Measurements from ENCODE around the gene LARP1B. TPM values are rescaled to one million over a fixed set of nuclear protein-coding genes. Genes with fewer than 3 reads are reported as not detected.
A peak's percentile ranks its signal among the peaks of the same experiment; 100 is the strongest.

Gene LARP1B
- total RNA-seq, 1 experiment from 2014 or later = 42.9 TPM

- Histone ChIP-seq H3K27me3 (ENCODE audit: insufficient read depth, low read length) (no peaks in the 10 kb centered on the region), H3K14ac (ENCODE audit: insufficient read depth, low read length) (no peak overlapping the region), H4K5ac (ENCODE audit: insufficient read length, low read depth, low read length) (no peak overlapping the region), H3K56ac (ENCODE audit: insufficient read length, low read depth, low read length) (no peak overlapping the region), H3K18ac (ENCODE audit: insufficient read length, low read depth, low read length) (no peak overlapping the region), H2BK15ac (ENCODE audit: low read depth, low read length) (no peak overlapping the region), H3K9me3 (ENCODE audit: control insufficient read depth, low read depth, low read length) (no peaks in the 10 kb centered on the region), H3K4ac (ENCODE audit: low read depth, low read length) (no peak overlapping the region), H2BK20ac (ENCODE audit: low read depth, low read length, poor library complexity, severe bottlenecking) (no peak overlapping the region), H3K27ac (ENCODE audit: insufficient read length, low read depth, low read length) (no peak overlapping the region), H3K23ac (ENCODE audit: insufficient read length, low read depth, low read length) (no peak overlapping the region), H3K9ac (ENCODE audit: extremely low read depth, insufficient read length, low read length) (no peak overlapping the region), H2BK120ac (ENCODE audit: low read depth, low read length, poor library complexity, severe bottlenecking) (no peak overlapping the region), H4K8ac (replicated peaks; ENCODE audit: insufficient read length, low read depth, low read length) (no peak overlapping the region), H2AFZ (ENCODE audit: low read length) (no peak overlapping the region), H3K79me2 (ENCODE audit: insufficient read depth, low read length) (no peaks in the 10 kb centered on the region), H2BK5ac (ENCODE audit: insufficient read length, low read length) (no peak overlapping the region), H3K4me2 (ENCODE audit: insufficient read depth, insufficient read length, low read length) (no peak overlapping the region), H3T11ph (ENCODE audit: low read length) (no peak overlapping the region), H3K23me2 (ENCODE audit: insufficient read length, low read depth, low read length, poor library complexity, severe bottlenecking) (no peaks in the 10 kb centered on the region), H3K79me1 (ENCODE audit: insufficient read depth, low read depth, low read length, poor library complexity, severe bottlenecking) (no peaks in the 10 kb centered on the region), H3K4me1 (ENCODE audit: insufficient read depth, low read length) (peaks cover 4% of the 10 kb centered on the region; the same call in 1 of the 2 replicates), H4K20me1 (ENCODE audit: control insufficient read depth, insufficient read depth, insufficient read length) (no peaks in the 10 kb centered on the region), H2BK12ac (ENCODE audit: insufficient read length, low read depth, low read length) (no peak overlapping the region), H4K91ac (ENCODE audit: insufficient read length, low read depth, low read length) (no peak overlapping the region), H2AK5ac (ENCODE audit: insufficient read length, low read length) (no peak overlapping the region)
- Mint-ChIP-seq H3K9me3 (peaks cover 3 to 4% of the 10 kb centered on the region in 2 experiments; a peak in 3 of 5 replicates), H3K36me3 (ENCODE audit: insufficient read depth in 1 of 3, low read depth in 3 of 3) (peaks cover 4 to 13% (median 4%) of the 10 kb centered on the region in 3 experiments), H3K4me3 (no peak overlapping the region), H3K27ac (peak overlapping the region; percentile 16 to 58 (median 52); a peak in 3 of 7 replicates), H3K27me3 (ENCODE audit: low read depth) (no peaks in the 10 kb centered on the region), H3K4me1 (peaks cover 23 to 28% of the 10 kb centered on the region in 2 experiments)
- TF ChIP-seq, protein P1, sequence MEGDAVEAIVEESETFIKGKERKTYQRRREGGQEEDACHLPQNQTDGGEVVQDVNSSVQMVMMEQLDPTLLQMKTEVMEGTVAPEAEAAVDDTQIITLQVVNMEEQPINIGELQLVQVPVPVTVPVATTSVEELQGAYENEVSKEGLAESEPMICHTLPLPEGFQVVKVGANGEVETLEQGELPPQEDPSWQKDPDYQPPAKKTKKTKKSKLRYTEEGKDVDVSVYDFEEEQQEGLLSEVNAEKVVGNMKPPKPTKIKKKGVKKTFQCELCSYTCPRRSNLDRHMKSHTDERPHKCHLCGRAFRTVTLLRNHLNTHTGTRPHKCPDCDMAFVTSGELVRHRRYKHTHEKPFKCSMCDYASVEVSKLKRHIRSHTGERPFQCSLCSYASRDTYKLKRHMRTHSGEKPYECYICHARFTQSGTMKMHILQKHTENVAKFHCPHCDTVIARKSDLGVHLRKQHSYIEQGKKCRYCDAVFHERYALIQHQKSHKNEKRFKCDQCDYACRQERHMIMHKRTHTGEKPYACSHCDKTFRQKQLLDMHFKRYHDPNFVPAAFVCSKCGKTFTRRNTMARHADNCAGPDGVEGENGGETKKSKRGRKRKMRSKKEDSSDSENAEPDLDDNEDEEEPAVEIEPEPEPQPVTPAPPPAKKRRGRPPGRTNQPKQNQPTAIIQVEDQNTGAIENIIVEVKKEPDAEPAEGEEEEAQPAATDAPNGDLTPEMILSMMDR (conservative IDR thresholded peaks at IDR 0.05) = no peak
- no peak for DNase-seq
- WGBS (ENCODE audit: extremely low coverage, insufficient read length, low lambda C conversion rate) = no CpG with 5 or more reads among the region's 1 CpG
Measured at GRCh38 chr4:128161138-128161537, 100.0 kb downstream of the LARP1B start.

Data from H9 (cell line).